Spleen (tissue), 11 donors: ENCODE data around the gene GNA14. TPM values are rescaled to one million over a fixed set of nuclear protein-coding genes. Genes with fewer than 3 reads are reported as not detected.

Experiments
- DNase-seq: peaks from one replicate; pipeline ENCODE4 v3.0.0-alpha.2; 2020
- H3K27ac ChIP-seq, 8 donors: fragments of 200-600 bp; sonication (generic) in 7 of 8; 1 replicate in 4 of 8; 2 replicates in 4 of 8; pipeline versions ENCODE4 v1.5.0 to v1.8.0; 2016 to 2021; ENCODE audit warnings: inconsistent platforms in 4 of 8, mild to moderate bottlenecking in 4 of 8, moderate library complexity in 1 of 8
- H3K27me3 ChIP-seq, 7 donors: fragments of 200-600 bp; sonication (generic) in 6 of 7; replicated peaks in 1 of 7; 1 replicate in 4 of 7; 2 replicates in 3 of 7; pipeline versions ENCODE4 v1.5.0 to v1.8.0; 2016 to 2021; ENCODE audit warnings: inconsistent platforms in 3 of 7, mild to moderate bottlenecking in 1 of 7
- H3K36me3 ChIP-seq, 6 donors: fragments of 200-600 bp; sonication (generic) in 5 of 6; 1 replicate in 4 of 6; 2 replicates in 2 of 6; pipeline versions ENCODE4 v1.5.0 to v1.8.0; 2016 to 2021; ENCODE audit warnings: inconsistent platforms in 2 of 6
- H3K4me1 ChIP-seq, 6 donors: fragments of 200-600 bp; sonication (generic) in 5 of 6; 1 replicate in 3 of 6; 2 replicates in 3 of 6; pipeline versions ENCODE4 v1.5.0 to v1.8.0; 2016 to 2021; ENCODE audit warnings: inconsistent platforms in 3 of 6
- H3K4me3 ChIP-seq, 8 donors: fragments of 200-600 bp; sonication (generic) in 7 of 8; 1 replicate in 4 of 8; 2 replicates in 4 of 8; pipeline versions ENCODE4 v1.5.0 to v1.8.0; 2016 to 2021; ENCODE audit warnings: inconsistent platforms in 4 of 8, mild to moderate bottlenecking in 4 of 8, moderate library complexity in 2 of 8
- H3K9me3 ChIP-seq, 8 donors: fragments of 200-600 bp; sonication (generic) in 7 of 8; 1 replicate in 4 of 8; 2 replicates in 4 of 8; pipeline versions ENCODE4 v1.5.0 to v1.8.0; 2016 to 2021; ENCODE audit warnings: inconsistent platforms in 4 of 8
- POLR2A ChIP-seq, 3 donors: fragments of 450-650 bp; IDR thresholded peaks; one replicate each; pipeline ENCODE4 v1.5.1; 2017; ENCODE audit warnings: antibody characterized with exemption in 3 of 3, mild to moderate bottlenecking in 1 of 3
- POLR2AphosphoS5 ChIP-seq, 3 donors: sonication (generic); formaldehyde crosslinking; IDR thresholded peaks; one replicate each; pipeline ENCODE4 v1.5.1; 2017; ENCODE audit warnings: antibody characterized with exemption in 3 of 3
- WGBS, 5 donors: extraction: QIAGEN DNeasy Blood & Tissue Kit in 3 of 5; methylation state at CpG; one replicate each; pipeline versions ENCODE4 v1.1.5 to v1.1.7; 2013 to 2018; 5-methylcytosine and 5-hydroxymethylcytosine counted together
- intact Hi-C: fragments of 100-400 bp; cut with DNase I; formaldehyde crosslinking; loops from one replicate; pipeline ENCODE4 v1.15.0; 2023; ENCODE audit warnings: low total_unique reads
- polyA plus RNA-seq, 3 donors: library from polyadenylated mRNA; stranded (reverse); fragments of 200-250 nt; gene quantifications; one replicate each; pipeline ENCODE4 v1.2.1, GENCODE V29; 2013
- total RNA-seq, 7 donors: library from RNA; depleted of rRNA in 3 of 7; stranded (reverse); fragments of >200 nt in 3 of 7; fragmentation: NEBNext Ultra II Directional in 4 of 7; extraction: Animal tissue kit (Norgen Biotek cat#: 25700) in 4 of 7; gene quantifications; one replicate each; pipeline versions ENCODE4 v1.1.0 to v1.2.1, GENCODE V29; 2016 to 2021
- TF ChIP-seq, protein P1 (sequence below), 11 experiments: fragments of 200-600 bp in 7 of 11; fragments of 450-650 bp in 4 of 11; sonication (generic) in 4 of 11; IDR thresholded peaks in 8 of 11; conservative IDR thresholded peaks in 3 of 11; 1 replicate in 7 of 11; 2 replicates in 4 of 11; pipeline versions ENCODE4 v1.4.0 to v1.8.0; 2016 to 2021; ENCODE audit warnings: antibody characterized with exemption in 11 of 11, inconsistent platforms in 4 of 11, mild to moderate bottlenecking in 1 of 11
- donor health status: healthy with polysubstance abuse.
- donor health status: DM: no; HTN: no; CAD: no; lungs with moderate emphysema.
- donor health status: DM: no; HTN: no; CAD: no.
- donor health status: Bipolar disorder and iron deficiency.
- donor health status: healthy.
- donor health status: DM: no; HTN: no; CAD: no.
- donor health status: DM: yes; HTN: yes; CAD: no.

GNA14 gene
- total and polyA plus RNA-seq, 10 donors = 1.7 to 41.7 (median 7.9) TPM

DNA sequence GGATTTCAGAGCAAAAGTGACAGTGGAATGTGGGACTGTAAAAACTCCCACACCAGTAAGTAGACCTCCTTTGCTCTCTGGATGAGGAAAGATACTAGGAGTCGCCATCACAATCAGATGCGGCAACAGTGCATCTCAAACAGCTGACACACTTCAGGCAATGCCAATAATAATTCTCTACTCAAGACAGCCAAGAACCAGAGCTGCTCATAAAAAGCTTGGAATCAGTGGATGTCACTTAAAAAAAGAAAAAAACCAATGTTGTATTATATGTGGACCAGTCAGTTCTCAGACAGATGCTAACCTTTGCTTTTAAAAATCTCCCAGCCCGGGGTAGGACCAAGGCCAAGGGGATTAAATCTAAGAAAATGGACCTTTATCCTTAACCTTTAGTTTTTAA, 185.0 kb downstream of the GNA14 start:
- Histone ChIP-seq H3K4me3 (no peak overlapping the region), H3K9me3 (no peaks in the 10 kb centered on the region), H3K4me1 (peaks cover 0 to 13% (median 1%) of the 10 kb centered on the region in 6 donors), H3K27me3 (peaks cover 0 to 10% (median 0%) of the 10 kb centered on the region in 7 donors), H3K36me3 (no peaks in the 10 kb centered on the region), H3K27ac (peak overlapping the region in 5 of 8 donors; percentile 26 to 56 (median 45))
- intact Hi-C loops = no loop called here
- 75 to 87% (median 80%) methylated on average over 3 of the region's 3 CpGs for WGBS, 5 donors
- no peak for DNase-seq
- TF ChIP-seq POLR2AphosphoS5 (IDR thresholded peaks at IDR 0.05) (peak in 1 of 3 donors; percentile 20), POLR2A (IDR thresholded peaks at IDR 0.05) (no peak)
- TF ChIP-seq, protein P1, sequence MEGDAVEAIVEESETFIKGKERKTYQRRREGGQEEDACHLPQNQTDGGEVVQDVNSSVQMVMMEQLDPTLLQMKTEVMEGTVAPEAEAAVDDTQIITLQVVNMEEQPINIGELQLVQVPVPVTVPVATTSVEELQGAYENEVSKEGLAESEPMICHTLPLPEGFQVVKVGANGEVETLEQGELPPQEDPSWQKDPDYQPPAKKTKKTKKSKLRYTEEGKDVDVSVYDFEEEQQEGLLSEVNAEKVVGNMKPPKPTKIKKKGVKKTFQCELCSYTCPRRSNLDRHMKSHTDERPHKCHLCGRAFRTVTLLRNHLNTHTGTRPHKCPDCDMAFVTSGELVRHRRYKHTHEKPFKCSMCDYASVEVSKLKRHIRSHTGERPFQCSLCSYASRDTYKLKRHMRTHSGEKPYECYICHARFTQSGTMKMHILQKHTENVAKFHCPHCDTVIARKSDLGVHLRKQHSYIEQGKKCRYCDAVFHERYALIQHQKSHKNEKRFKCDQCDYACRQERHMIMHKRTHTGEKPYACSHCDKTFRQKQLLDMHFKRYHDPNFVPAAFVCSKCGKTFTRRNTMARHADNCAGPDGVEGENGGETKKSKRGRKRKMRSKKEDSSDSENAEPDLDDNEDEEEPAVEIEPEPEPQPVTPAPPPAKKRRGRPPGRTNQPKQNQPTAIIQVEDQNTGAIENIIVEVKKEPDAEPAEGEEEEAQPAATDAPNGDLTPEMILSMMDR (IDR thresholded peaks at IDR 0.05 in 8 of 11, conservative IDR thresholded peaks at IDR 0.05 in 3 of 11) = no peak

DNA sequence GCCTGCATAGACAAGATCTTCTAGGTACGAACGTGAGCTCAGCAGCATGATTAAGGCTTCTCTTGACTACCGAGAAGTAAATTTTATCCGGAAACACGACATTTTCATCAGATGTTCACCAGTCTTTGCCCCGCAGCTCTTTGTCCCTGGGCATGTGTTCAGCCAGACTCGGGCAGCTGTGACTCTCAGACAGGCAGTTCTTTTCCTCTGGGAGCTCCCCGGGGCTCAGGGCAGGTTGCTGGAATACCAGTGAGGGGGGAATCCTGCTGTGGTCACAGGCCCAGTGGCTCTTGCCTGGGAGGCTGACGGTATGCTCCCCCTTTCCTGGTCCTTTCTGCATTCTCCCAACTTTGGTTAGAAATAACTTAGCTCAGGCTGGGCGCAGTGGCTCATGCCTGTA, 186.1 kb downstream of the GNA14 start:
- intact Hi-C loops = no loop called here
- no peak overlapping the region for H3K4me3 ChIP-seq
- H3K27ac ChIP-seq = peak overlapping the region in 3 of 8 donors; percentile 45 to 56 (median 45)
- TF ChIP-seq POLR2A (IDR thresholded peaks at IDR 0.05) (no peak), POLR2AphosphoS5 (IDR thresholded peaks at IDR 0.05) (no peak)
- TF ChIP-seq, protein P1 (IDR thresholded peaks at IDR 0.05 in 8 of 11, conservative IDR thresholded peaks at IDR 0.05 in 3 of 11) = no peak
- H3K36me3 ChIP-seq = no peaks in the 10 kb centered on the region
- 86 to 92% (median 91%) methylated on average over 10 of the region's 10 CpGs for WGBS, 5 donors
- H3K9me3 ChIP-seq = no peaks in the 10 kb centered on the region
- peaks cover 0 to 24% (median 12%) of the 10 kb centered on the region in 6 donors for H3K4me1 ChIP-seq
- DNase-seq = no peak
- H3K27me3 ChIP-seq = peaks cover 0 to 5% (median 0%) of the 10 kb centered on the region in 7 donors

DNA sequence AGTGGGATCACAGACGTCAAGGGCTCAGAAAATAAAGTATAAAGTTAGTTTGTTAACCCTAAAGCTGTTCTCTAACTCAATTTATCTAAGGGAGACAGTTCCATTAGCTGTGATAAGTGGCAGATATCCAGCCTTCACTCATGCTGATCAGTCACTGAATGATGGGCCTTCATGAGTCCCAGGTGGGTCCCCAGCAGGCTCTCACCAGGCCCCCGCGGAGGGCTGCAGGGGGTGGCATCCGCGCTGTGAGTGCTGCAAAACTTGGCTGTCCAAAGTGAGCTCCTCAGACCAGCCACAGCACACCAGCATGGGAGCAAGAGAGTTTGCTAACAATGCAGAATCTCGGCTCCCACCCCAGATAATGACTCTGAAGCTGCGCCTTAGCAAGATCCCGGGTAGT, 187.2 kb downstream of the GNA14 start:
- TF ChIP-seq POLR2A (IDR thresholded peaks at IDR 0.05) = no peak
- intact Hi-C loops = no loop called here
- Histone ChIP-seq H3K27ac (no peak overlapping the region), H3K4me1 (peaks cover 0 to 30% (median 14%) of the 10 kb centered on the region in 6 donors), H3K36me3 (no peaks in the 10 kb centered on the region), H3K4me3 (no peak overlapping the region), H3K9me3 (no peaks in the 10 kb centered on the region), H3K27me3 (peaks cover 0 to 5% (median 0%) of the 10 kb centered on the region in 7 donors)
- 79 to 96% (median 82%) methylated on average over 8 of the region's 8 CpGs for WGBS, 5 donors
- no peak for DNase-seq

DNA sequence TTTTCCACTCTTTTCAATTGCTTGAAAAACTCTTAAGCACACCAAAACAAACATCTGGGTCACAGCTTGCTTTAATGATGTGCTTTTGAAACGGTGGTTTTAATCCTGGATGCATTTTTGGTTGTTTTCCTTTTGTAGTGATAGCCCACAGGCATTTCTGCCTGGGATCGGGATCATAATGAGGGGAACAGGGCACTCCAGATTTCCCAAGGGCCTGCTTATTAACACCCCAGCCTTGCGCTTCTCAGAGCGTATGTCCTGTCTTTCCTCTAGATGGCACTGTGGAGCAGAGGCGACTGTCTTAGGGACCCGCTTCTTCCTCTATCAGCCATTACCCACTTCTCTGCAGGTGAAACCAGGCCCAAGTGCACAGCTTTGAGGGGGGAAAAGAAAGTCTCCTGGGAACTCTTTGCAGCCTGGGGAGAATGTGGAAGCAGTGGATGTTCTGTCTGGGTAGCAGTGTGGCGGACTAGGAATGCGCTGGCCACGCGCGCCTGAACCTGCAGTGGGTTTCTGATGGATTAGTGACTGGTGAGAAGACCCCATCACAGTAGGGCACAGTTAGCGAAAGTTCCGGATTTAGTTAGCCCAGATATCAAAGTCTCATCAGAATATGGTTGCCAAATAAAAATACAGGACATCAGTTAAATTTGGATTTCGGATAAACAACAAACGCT, 190.1 kb downstream of the GNA14 start:
- Histone ChIP-seq H3K4me1 (peaks cover 0 to 42% (median 17%) of the 10 kb centered on the region in 6 donors), H3K27me3 (peaks cover 0 to 5% (median 0%) of the 10 kb centered on the region in 7 donors), H3K9me3 (no peaks in the 10 kb centered on the region), H3K27ac (no peak overlapping the region), H3K4me3 (no peak overlapping the region), H3K36me3 (no peaks in the 10 kb centered on the region)
- no peak for TF ChIP-seq POLR2AphosphoS5 (IDR thresholded peaks at IDR 0.05)
- TF ChIP-seq, protein P1 (IDR thresholded peaks at IDR 0.05 in 8 of 11, conservative IDR thresholded peaks at IDR 0.05 in 3 of 11) = peak; percentile 36 to 86 (median 75)
- 51 to 63% (median 57%) methylated on average over 14 to 15 of the region's 15 CpGs for WGBS, 5 donors
- peak; percentile 81 for DNase-seq
- intact Hi-C loops = loop anchor here (10.0 kb wide), 1 partner anchor 293 kb away; no protein-coding TSS in a partner anchor
